ENCODE measurements around the gene ZEB2. TPM values are rescaled to one million over a fixed set of nuclear protein-coding genes. Genes with fewer than 3 reads are reported as not detected.

ZEB2 gene
- total and polyA plus RNA-seq, 2 of the 8 experiments (the other 6 are each of a cell fraction or from before 2014, with no cell fraction given) = 0.38 TPM; not detected in 1

DNA sequence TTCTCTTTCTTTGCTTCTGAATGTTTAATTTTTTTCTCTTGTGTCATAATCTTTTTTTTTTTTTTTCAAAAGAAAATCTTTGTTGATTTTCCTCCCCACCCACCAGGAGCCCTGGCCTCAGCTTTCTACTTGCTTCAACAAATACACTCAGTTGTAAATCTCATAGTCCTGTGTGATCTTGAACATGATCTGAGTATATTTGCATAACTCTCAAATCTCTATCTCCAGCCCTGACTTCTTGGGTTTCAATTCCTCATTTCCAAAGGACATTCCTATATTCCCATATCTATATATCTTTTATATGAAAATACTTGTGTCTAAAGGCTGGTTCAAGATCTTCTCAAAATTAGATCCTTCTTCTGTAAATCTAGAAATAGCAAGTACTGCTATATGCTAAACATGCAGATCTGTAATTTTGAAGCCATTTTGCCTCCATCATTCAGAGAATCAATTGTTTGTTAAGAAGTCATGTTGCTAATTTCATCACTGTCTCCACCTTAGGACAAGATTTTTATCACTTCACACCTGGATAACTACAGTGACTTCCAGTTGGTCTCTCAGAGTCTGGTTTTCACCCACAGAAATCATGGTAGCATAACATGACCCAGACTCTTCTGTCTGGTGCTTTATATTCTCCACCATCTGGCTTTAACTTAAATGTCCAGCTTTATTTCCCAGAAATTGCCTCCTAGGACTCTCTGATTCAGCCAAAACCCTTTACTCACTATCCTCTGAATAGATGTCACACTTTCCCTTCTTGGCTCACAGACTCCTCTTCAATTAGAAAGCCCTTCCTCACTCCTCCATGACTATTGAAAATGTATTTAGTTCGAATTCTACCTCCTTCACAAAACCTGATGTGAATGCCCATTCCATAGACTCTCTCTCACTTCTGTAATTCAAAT lies 98.1 kb downstream of the ZEB2 start:
- Histone ChIP-seq H3K56ac (replicated peaks; ENCODE audit: insufficient read length, low read depth, low read length) (no peak overlapping the region), H3K4me2 (ENCODE audit: insufficient read depth in 1 of 2, low read depth in 2 of 2, low read length in 2 of 2) (no peak overlapping the region), H2BK20ac (ENCODE audit: low read length) (no peak overlapping the region), H3K23me2 (ENCODE audit: low read depth, low read length) (no peaks in the 10 kb centered on the region), H2BK120ac (replicated peaks; ENCODE audit: low read depth, low read length) (no peak overlapping the region), H3K9ac (replicated peaks in 1 of 4; ENCODE audit: extremely low read depth in 1 of 4, low read depth in 3 of 4, low read length in 3 of 4) (no peak overlapping the region), H3K18ac (ENCODE audit: extremely low read depth, low read length) (no peak overlapping the region), H2BK5ac (ENCODE audit: low read depth, low read length) (no peak overlapping the region), H3K9me3 (ENCODE audit: insufficient read depth in 2 of 2, low read depth in 1 of 2, low read length in 1 of 2) (no peaks in the 10 kb centered on the region), H3K79me2 (ENCODE audit: control insufficient read depth in 1 of 2, insufficient read depth in 2 of 2, low read length in 2 of 2) (no peaks in the 10 kb centered on the region), H2AFZ (ENCODE audit: low read length) (no peak overlapping the region), H4K91ac (replicated peaks; ENCODE audit: insufficient read length, low read length) (no peak overlapping the region), H3K27ac (ENCODE audit: low read depth, low read length) (no peak overlapping the region), H3K27me3 (replicated peaks in 1 of 4; ENCODE audit: control insufficient read depth in 3 of 4, extremely low read depth in 1 of 4, insufficient read depth in 3 of 4, low read length in 3 of 4) (no peaks in the 10 kb centered on the region), H3K4ac (replicated peaks; ENCODE audit: insufficient read length, low read depth, low read length) (no peak overlapping the region), H3K23ac (ENCODE audit: insufficient read length) (no peak overlapping the region), H3K14ac (ENCODE audit: insufficient read length) (no peak overlapping the region), H2BK12ac (ENCODE audit: low read depth, low read length) (no peak overlapping the region), H3K4me1 (replicated peaks in 1 of 4; ENCODE audit: control insufficient read depth in 3 of 4, insufficient read depth in 4 of 4, low read length in 3 of 4) (no peaks in the 10 kb centered on the region), H4K8ac (ENCODE audit: extremely low read depth, insufficient read depth, low read length) (no peak overlapping the region), H3K79me1 (ENCODE audit: low read depth, low read length) (no peaks in the 10 kb centered on the region), H3K4me3 (ENCODE audit: extremely low read depth in 1 of 4, insufficient read depth in 2 of 4, low read depth in 3 of 4, low read length in 4 of 4) (no peak overlapping the region), H4K5ac (ENCODE audit: insufficient read length, low read depth, low read length) (no peak overlapping the region), H3K36me3 (ENCODE audit: control insufficient read depth in 2 of 4, insufficient read depth in 4 of 4, low read length in 3 of 4) (no peaks in the 10 kb centered on the region), H2AK5ac (ENCODE audit: low read depth, low read length) (no peak overlapping the region), H2BK15ac (ENCODE audit: low read length) (no peak overlapping the region), H4K20me1 (replicated peaks in 1 of 2; ENCODE audit: control insufficient read depth in 1 of 2, insufficient read depth in 2 of 2, low read length in 2 of 2) (no peaks in the 10 kb centered on the region)
- TF ChIP-seq YY1 (IDR thresholded peaks at IDR 0.05; ENCODE audit: low read depth, low read length) = no peak
- TF ChIP-seq, protein P1, sequence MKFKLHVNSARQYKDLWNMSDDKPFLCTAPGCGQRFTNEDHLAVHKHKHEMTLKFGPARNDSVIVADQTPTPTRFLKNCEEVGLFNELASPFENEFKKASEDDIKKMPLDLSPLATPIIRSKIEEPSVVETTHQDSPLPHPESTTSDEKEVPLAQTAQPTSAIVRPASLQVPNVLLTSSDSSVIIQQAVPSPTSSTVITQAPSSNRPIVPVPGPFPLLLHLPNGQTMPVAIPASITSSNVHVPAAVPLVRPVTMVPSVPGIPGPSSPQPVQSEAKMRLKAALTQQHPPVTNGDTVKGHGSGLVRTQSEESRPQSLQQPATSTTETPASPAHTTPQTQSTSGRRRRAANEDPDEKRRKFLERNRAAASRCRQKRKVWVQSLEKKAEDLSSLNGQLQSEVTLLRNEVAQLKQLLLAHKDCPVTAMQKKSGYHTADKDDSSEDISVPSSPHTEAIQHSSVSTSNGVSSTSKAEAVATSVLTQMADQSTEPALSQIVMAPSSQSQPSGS (IDR thresholded peaks at IDR 0.05; ENCODE audit: low read length) = no peak
- TF ChIP-seq JUND (IDR thresholded peaks at IDR 0.05; ENCODE audit: low read length) = no peak
- no peak for TF ChIP-seq GABPA (IDR thresholded peaks at IDR 0.05; ENCODE audit: borderline replicate concordance, insufficient read depth, low read length)
- TF ChIP-seq CTBP2 (IDR thresholded peaks at IDR 0.05; ENCODE audit: borderline replicate concordance, insufficient read depth, insufficient read length, low read length) = no peak
- TF ChIP-seq NRF1 (IDR thresholded peaks at IDR 0.05; ENCODE audit: low read depth, low read length) = no peak
- TF ChIP-seq TAF1 (IDR thresholded peaks at IDR 0.05; ENCODE audit: low read depth, low read length) = no peak
- TF ChIP-seq RAD21 (IDR thresholded peaks at IDR 0.05 in 1 of 2, conservative IDR thresholded peaks at IDR 0.05 in 1 of 2; ENCODE audit: low read depth in 2 of 2, low read length in 2 of 2) = no peak
- ChIA-PET POLR2A (ENCODE audit: partially characterized antibody) (no interaction called here), CTCF (ENCODE audit: partially characterized antibody) (no interaction called here)
- FAIRE-seq (no peak), DNase-seq (ENCODE audit: low read depth in 1 of 2, low spot score in 2 of 2) (no peak)
- WGBS, 2 experiments (ENCODE audit: extremely low coverage in 1 of 2, insufficient coverage in 1 of 2, insufficient read length in 1 of 2, insufficient replicate concordance in 2 of 2, low coverage in 1 of 2, low lambda C conversion rate in 2 of 2, missing lambda C conversion rate in 1 of 2) = 100% methylated on average over 1 of the region's 1 CpG; no CpG with 5 or more reads in 1 of the 2 experiments
